HTR-8/SVneo (cell line): ENCODE results near the gene PHF21A.

Experiments
- DNase-seq: peaks from one replicate; pipeline ENCODE4 v3.0.0; 2011; ENCODE audit warnings: low spot score, mixed read lengths; ENCODE audit not compliant: insufficient read length
- FAIRE-seq: peaks from 2 replicates; lab custom pipeline; 2011; peaks lifted over from hg19 to GRCh38; lab: Jason Lieb, UNC

PHF21A gene

DNA sequence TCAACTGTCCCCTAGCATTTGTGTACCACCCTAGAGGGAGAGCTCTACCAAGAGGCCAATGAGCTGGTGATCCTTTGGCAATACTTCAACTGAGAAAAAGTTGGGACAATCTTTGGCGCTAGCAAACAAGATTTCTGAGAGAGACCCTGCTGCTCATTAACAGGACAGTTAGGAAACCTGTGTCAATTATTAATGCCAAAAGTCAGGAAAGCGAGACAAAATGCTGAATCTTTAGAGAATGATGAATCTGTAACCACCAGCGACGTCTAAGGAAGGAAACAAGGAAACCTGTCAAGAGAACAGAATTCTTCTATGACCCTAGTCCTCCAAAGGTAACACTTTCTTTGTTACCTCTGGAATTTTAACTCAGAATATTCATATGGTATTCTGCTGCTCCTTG is 178.9 kb downstream of the PHF21A start:
- FAIRE-seq, result no peak
- DNase-seq, result no peak

GRCh38 chr11:45941285-45941684 is 180.0 kb downstream of the PHF21A start:
- no peak for FAIRE-seq
- no peak for DNase-seq

DNA sequence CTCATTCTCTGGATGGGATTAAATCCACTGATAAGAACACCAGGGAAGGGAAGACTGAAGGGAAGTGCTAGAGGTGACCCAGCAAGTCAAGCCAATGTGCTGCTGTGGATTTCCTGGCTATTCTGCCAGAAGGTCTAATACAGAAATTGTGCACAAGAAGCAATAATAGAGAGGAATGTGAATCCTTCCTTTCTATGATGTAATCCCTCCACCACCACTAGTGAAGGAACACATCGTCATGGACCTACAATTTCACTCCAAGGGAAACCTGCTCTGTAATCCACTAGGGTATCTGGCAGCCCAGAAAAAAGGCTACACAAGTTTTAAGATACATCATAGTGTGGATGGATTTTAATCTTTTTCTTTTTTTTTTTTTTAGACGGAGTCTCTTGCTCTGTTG is 181.4 kb downstream of the PHF21A start:
- no peak for DNase-seq
- FAIRE-seq, result no peak

DNA sequence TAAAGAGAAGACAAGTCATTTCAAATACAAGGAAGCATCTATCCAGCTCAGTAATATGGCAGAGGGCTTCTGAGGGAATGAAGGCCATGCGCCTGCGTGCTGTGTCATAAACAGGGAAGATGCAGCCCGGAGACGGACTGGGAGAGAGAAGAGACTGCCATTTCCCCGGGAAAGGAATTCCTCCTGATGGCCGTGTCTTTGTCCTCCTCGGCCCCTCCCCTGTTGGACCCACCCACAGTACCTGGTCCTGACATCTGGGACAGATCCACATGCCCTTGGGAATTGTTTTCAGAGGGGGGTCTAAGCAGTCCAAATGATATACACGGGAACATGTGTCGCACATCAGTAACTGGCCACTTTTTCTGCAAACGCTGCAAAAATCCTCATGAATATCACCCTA is 183.3 kb downstream of the PHF21A start:
- FAIRE-seq (no peak), DNase-seq (no peak)

DNA sequence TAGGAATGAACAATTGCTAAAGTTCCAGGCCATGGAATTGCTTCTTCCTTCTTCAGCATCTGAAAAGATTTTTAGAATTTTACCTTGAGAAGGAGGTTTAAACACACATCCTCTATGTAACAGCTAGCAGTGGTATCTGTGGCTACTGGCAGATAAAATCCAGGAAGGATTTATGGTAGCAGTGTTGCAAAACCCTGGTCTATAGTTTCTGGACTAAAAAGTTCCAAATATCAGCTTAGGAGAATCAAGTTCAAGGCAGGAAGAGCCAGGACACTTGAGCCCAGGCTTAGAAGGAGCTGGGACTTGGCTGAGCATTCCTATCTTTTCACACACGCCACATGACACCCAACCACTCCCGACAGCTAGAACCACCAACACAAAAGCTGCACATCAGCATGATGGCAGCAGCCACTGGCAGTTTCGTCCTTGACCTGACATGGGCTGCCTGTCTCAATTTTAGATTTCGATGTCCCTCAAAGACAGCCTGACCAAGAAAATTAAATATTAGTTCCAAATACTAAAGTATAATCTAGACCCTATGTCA is 184.7 kb downstream of the PHF21A start:
- no peak for DNase-seq
- FAIRE-seq, result no peak

- FAIRE-seq, result no peak
- DNase-seq, result no peak
Measured at GRCh38 chr11:45935349-45936064, 185.7 kb downstream of the PHF21A start.

DNA sequence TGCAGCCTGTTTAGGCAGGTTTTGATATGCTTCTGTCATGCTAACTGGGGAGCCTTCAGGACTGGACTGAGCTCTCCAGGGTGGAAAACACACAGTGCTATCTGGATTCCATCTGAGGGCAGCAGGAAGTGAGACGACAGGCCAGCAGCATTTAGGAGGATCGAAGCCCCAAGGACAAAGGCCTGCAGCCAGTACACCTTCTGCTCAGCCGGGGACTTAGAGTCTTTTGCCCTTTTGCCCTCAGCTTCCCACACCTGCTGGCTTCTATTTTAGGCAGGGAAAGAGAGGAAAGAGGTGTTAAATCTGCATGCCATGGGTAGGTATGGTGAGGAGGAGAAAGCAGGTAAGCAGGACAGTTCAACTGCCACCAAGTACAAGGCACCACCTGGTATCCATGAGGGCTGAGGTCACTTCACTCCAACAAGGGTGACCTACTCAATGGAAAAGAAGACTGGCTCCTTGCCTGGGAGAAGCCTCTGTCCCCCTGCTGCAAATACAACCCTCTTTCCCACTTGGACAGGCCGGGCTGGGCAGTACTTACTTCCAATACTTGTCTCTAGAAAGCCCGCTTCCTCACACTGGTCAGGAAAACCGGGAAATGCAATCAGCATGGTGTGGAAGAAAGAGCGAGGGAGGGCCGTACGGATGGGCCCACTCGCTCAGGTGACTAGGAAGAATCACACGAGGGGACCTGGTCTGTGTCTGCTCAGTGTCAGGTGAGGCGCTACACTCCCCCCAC is 186.5 kb downstream of the PHF21A start:
- FAIRE-seq (no peak), DNase-seq (no peak)

GRCh38 chr11:45933846-45934579 is 187.2 kb downstream of the PHF21A start:
- no peak for FAIRE-seq

GRCh38 chr11:45933131-45933831 is 188.0 kb downstream of the PHF21A start:
- DNase-seq (no peak), FAIRE-seq (no peak)

More at GRCh38 chr11:45933846-45934579, 187.2 kb downstream of the PHF21A start:
- no peak for DNase-seq

GRCh38 chr11:45932217-45932616 is 189.0 kb downstream of the PHF21A start:
- DNase-seq (no peak), FAIRE-seq (no peak)

GRCh38 chr11:45931739-45932138 is 189.5 kb downstream of the PHF21A start:
- DNase-seq (no peak), FAIRE-seq (no peak)

GRCh38 chr11:45930951-45931570 is 190.2 kb downstream of the PHF21A start:
- FAIRE-seq (no peak), DNase-seq (no peak)

GRCh38 chr11:45930031-45930794 is 191.0 kb downstream of the PHF21A start:
- no peak for FAIRE-seq
- no peak for DNase-seq

DNA sequence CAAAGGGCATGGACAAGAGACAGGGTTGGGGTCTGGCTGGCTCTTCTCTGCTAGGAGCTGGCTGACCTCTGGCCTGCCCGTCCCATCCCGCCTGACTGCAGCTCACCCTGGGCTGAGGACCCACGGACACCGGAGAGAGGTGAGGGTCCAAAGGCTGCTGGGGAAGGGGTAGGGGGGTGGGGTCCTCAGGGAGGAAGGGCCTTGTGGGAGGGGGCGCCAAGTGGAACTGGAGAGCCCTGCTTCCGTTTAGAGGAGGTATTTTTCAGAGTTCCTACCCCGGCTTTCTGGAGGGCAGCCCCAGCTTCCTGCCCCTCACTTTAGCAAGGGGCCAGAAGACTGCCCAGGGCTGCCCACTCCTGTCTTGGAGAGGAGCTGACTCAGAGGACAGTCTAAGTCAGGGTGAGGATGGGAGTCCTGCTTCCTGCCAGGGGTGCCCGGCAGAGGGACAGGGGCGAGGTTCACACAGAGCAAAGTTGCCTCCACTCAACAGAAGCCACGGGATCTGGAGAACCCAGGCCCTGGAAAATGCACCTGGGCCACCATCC is 191.7 kb downstream of the PHF21A start:
- FAIRE-seq (no peak), DNase-seq (peak; percentile 30)

- no peak for FAIRE-seq
- no peak for DNase-seq
Measured at GRCh38 chr11:45928535-45929215, 192.6 kb downstream of the PHF21A start.

GRCh38 chr11:45927684-45928413 is 193.4 kb downstream of the PHF21A start:
- DNase-seq, result no peak
- FAIRE-seq, result no peak

GRCh38 chr11:45927332-45927683 is 193.9 kb downstream of the PHF21A start:
- no peak for FAIRE-seq
- DNase-seq, result no peak
